HEK293T (cell line): Measurements from ENCODE around the gene GPBP1.

ENCODE experiments used
- ARNT ChIP-seq: fragments of 450-650 bp; IDR thresholded peaks from 2 replicates; pipeline ENCODE4 v1.6.1; 2017; ENCODE audit warnings: mild to moderate bottlenecking
- BHLHE40 ChIP-seq: fragments of 450-650 bp; IDR thresholded peaks from 2 replicates; pipeline ENCODE4 v1.6.1; 2016; ENCODE audit warnings: mild to moderate bottlenecking, moderate library complexity, borderline replicate concordance
- ELF4 ChIP-seq: fragments of 450-650 bp; IDR thresholded peaks from 2 replicates; pipeline ENCODE4 v1.6.1; 2017; ENCODE audit warnings: antibody characterized with exemption
- FOXK2 ChIP-seq: fragments of 450-650 bp; IDR thresholded peaks from 2 replicates; pipeline ENCODE4 v1.6.1; 2016; ENCODE audit warnings: mild to moderate bottlenecking
- FOXM1 ChIP-seq: fragments of 450-650 bp; IDR thresholded peaks from 2 replicates; pipeline ENCODE4 v1.6.1; 2017; ENCODE audit warnings: mild to moderate bottlenecking, borderline replicate concordance
- HDGF ChIP-seq: fragments of 450-650 bp; IDR thresholded peaks from 2 replicates; pipeline ENCODE4 v1.6.1; 2017; ENCODE audit warnings: antibody characterized with exemption, borderline replicate concordance
- L3MBTL2 ChIP-seq: fragments of 450-650 bp; conservative IDR thresholded peaks from 2 replicates; pipeline ENCODE4 v1.6.1; 2016; ENCODE audit warnings: mild to moderate bottlenecking
- NFRKB ChIP-seq: fragments of 450-650 bp; IDR thresholded peaks from 2 replicates; pipeline ENCODE4 v1.6.1; 2016; ENCODE audit warnings: mild to moderate bottlenecking, moderate library complexity
- SP1 ChIP-seq: fragments of 450-650 bp; IDR thresholded peaks from 2 replicates; pipeline ENCODE4 v1.6.1; 2017
- TARDBP ChIP-seq: fragments of 450-650 bp; IDR thresholded peaks from 2 replicates; pipeline ENCODE4 v1.6.1; 2016
- ZNF384 ChIP-seq: fragments of 450-650 bp; IDR thresholded peaks from 2 replicates; pipeline ENCODE4 v1.6.1; 2016

DNA sequence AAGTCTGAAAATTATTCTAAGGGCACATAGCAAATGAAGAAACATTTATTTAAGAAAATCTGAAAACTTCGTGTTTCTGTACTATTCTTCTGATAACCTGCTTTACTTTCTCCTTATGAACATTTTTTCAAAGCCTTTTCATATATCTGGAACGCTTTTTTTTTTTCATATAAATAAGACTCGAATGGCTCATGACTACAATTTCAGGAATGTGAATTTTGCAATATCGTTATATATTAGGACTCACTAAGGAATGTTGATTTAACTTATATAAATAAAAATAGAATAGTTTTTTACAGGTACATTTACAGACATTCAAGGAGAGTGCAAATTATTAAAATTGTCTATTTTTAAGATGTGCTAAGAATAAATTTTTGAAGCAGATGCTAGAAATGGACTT, 42.9 kb downstream of the GPBP1 start:
- TF ChIP-seq BHLHE40, result no peak
- no peak for TF ChIP-seq ELF4
- no peak for TF ChIP-seq SP1
- no peak for TF ChIP-seq FOXK2
- TF ChIP-seq NFRKB, result no peak
- no peak for TF ChIP-seq ARNT
- no peak for TF ChIP-seq FOXM1
- no peak for TF ChIP-seq ZNF384
- no peak for TF ChIP-seq TARDBP
- no peak for TF ChIP-seq HDGF
- no peak for TF ChIP-seq L3MBTL2
